Loucy (cell line): ENCODE data around the gene BCKDK.

Source experiments
- CTCF ChIP-seq: fragments of 200-600 bp; sonication (generic); conservative IDR thresholded peaks from 2 replicates; pipeline ENCODE4 v1.5.1; 2014; ENCODE audit warnings: mild to moderate bottlenecking, antibody characterized with exemption, low read length
- EZH2phosphoT487 ChIP-seq: fragments of 200-600 bp; IDR thresholded peaks from 2 replicates; pipeline ENCODE4 v1.6.1; 2018; ENCODE audit warnings: antibody characterized with exemption, mild to moderate bottlenecking, moderate library complexity, borderline replicate concordance

DNA sequence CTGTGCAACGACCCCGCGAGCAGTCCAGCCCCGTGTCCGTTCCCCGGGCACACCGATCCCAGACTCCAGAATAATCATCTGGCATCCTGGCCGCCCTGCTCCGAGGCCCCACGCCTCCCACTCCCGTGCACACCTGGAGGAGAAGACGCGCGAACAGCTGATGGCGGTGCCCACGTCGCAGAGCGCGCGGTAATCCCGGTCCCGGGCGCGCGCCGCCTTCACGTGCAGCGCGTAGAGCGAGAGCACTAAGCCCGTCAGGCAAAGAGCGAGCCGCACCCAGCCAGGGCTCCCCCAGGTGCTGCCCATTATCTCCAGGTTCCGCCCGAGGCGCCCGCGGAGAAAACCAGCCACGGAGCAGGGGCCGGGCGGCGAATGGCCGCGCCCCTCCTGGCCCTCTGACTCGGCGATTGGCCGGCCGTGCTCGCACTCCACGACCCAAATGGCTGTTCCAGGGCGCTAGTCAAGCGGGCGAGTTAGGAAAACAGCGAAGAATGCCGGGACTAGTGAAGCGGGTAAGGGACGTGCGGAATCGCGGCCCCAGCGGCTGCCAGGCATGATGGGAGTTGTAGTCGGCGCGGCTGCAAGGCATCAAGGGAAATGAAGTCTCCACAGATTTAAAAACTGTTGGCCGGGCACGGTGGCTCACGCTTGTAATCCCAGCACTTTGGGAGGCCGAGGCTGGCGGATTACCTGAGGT is 13.6 kb upstream of the BCKDK start, which contains the start of gene VKORC1:
- TF ChIP-seq CTCF (no peak), EZH2phosphoT487 (no peak)
